Type B pancreatic cell (in vitro differentiated cells): ENCODE results near the gene CTDP1. TPM values are rescaled to one million over a fixed set of nuclear protein-coding genes. Genes with fewer than 3 reads are reported as not detected.

Experiments
- DNase-seq: peaks from one replicate; pipeline ENCODE4 v3.0.0; 2021; ENCODE audit warnings: mixed read lengths; ENCODE audit not compliant: unreplicated experiment; ENCODE audit errors: extremely low spot score
- H3K27ac Mint-ChIP-seq: 2 replicates; pipeline ENCODE4 v1.8.0; 2021; ENCODE audit warnings: mild to moderate bottlenecking, mixed read lengths
- H3K27me3 Mint-ChIP-seq: 2 replicates; pipeline ENCODE4 v1.8.0; 2021; ENCODE audit warnings: mixed read lengths
- H3K36me3 Mint-ChIP-seq: 2 replicates; pipeline ENCODE4 v1.8.0; 2021; ENCODE audit warnings: mixed read lengths
- H3K4me1 Mint-ChIP-seq: one replicate; pipeline ENCODE4 v1.8.0; 2021; ENCODE audit warnings: mixed read lengths; ENCODE audit not compliant: unreplicated experiment
- H3K4me3 Mint-ChIP-seq: 2 replicates; pipeline ENCODE4 v1.8.0; 2021; ENCODE audit warnings: mild to moderate bottlenecking, mixed read lengths
- H3K9me3 Mint-ChIP-seq: 2 replicates; pipeline ENCODE4 v1.8.0; 2021; ENCODE audit warnings: mixed read lengths
- total RNA-seq: library from RNA; stranded (reverse); gene quantifications from 2 replicates; pipeline ENCODE4 v1.2.1, GENCODE V29; 2021; ENCODE audit warnings: low replicate concordance
- TF ChIP-seq, protein P1 (sequence below): fragments of 200-600 bp; sonication (generic); conservative IDR thresholded peaks from 2 replicates; pipeline ENCODE4 v1.5.0; 2021; ENCODE audit warnings: antibody characterized with exemption, mild to moderate bottlenecking

The CTDP1 gene
- total RNA-seq, 1 donor from 2014 or later = 21.1 TPM

GRCh38 chr18:79637921-79638909, 41.4 kb upstream of the CTDP1 start:
- Mint-ChIP-seq H3K27me3 (peaks cover 9% of the 10 kb centered on the region), H3K4me3 (no peak overlapping the region), H3K36me3 (no peaks in the 10 kb centered on the region), H3K4me1 (no peaks in the 10 kb centered on the region), H3K27ac (no peak overlapping the region), H3K9me3 (peaks cover 6% of the 10 kb centered on the region)
- TF ChIP-seq, protein P1, sequence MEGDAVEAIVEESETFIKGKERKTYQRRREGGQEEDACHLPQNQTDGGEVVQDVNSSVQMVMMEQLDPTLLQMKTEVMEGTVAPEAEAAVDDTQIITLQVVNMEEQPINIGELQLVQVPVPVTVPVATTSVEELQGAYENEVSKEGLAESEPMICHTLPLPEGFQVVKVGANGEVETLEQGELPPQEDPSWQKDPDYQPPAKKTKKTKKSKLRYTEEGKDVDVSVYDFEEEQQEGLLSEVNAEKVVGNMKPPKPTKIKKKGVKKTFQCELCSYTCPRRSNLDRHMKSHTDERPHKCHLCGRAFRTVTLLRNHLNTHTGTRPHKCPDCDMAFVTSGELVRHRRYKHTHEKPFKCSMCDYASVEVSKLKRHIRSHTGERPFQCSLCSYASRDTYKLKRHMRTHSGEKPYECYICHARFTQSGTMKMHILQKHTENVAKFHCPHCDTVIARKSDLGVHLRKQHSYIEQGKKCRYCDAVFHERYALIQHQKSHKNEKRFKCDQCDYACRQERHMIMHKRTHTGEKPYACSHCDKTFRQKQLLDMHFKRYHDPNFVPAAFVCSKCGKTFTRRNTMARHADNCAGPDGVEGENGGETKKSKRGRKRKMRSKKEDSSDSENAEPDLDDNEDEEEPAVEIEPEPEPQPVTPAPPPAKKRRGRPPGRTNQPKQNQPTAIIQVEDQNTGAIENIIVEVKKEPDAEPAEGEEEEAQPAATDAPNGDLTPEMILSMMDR = no peak
- DNase-seq = no peak

DNA sequence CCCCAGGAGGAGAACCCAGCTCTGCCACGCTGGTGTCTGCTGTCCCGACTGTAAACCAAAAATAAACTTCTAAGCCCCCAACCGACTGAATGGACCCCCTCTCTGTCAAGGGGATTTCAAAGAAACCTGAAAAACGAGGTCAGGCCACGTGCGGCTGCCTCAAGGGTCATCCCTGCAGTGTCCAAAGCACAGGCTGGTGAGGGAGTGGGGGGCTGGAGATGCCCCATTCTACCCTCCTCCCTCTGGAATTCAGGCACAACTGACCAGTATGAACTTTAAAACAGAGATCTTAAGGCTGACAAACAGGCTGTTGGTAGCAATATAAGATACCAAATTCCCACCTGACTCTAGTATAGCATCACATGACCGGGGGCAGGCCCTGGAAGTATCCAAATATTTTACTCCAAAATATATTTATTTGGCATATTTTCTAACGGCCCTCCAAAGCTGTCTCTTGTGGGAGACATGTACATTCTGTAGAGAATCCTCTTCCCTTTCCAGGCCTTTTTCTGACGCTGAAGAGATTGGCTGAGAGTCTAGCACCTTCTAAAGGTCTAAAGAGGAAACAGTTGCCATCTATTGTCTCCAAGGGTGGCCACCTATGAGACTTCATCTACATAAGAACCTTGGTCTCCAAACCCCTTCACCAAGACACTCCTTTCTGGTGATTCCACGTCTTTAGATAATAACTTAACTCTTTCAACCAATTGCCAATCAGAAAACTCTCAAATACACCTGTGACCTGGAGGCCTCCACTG, 40.4 kb upstream of the CTDP1 start:
- no peak for DNase-seq

GRCh38 chr18:79640064-79640672, 39.4 kb upstream of the CTDP1 start:
- TF ChIP-seq, protein P1 = no peak
- H3K27me3 Mint-ChIP-seq = peaks cover 9% of the 10 kb centered on the region
- H3K36me3 Mint-ChIP-seq = no peaks in the 10 kb centered on the region
- H3K4me1 Mint-ChIP-seq = peaks cover 8% of the 10 kb centered on the region
- H3K4me3 Mint-ChIP-seq = no peak overlapping the region
- H3K27ac Mint-ChIP-seq = no peak overlapping the region
- peaks cover 3% of the 10 kb centered on the region for H3K9me3 Mint-ChIP-seq
- DNase-seq = no peak

More for the DNA sequence above, 40.4 kb upstream of the CTDP1 start:
- no peaks in the 10 kb centered on the region for H3K36me3 Mint-ChIP-seq
- TF ChIP-seq, protein P1 = no peak
- H3K27ac Mint-ChIP-seq = no peak overlapping the region
- peaks cover 3% of the 10 kb centered on the region for H3K9me3 Mint-ChIP-seq
- peaks cover 2% of the 10 kb centered on the region for H3K4me1 Mint-ChIP-seq
- H3K4me3 Mint-ChIP-seq = no peak overlapping the region
- peaks cover 9% of the 10 kb centered on the region for H3K27me3 Mint-ChIP-seq

DNA sequence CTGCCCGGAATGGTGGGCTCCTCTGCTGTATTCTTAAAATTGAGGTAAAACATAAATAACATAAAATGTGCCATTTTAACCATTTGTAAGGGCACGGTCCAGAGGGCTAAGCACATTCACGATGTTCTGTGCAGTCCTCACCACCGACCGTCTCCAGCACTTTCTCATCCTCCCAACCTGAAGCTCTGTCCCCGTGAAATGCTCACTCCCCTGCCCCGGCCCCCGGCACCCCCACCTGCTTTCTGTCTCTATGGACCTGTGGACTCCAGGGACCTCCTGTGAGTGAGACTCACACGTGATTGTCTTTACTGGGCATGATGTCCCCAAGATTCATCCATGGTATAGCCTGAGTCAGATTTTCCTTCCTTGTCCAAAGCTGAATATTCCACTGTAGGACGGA, 38.7 kb upstream of the CTDP1 start:
- Mint-ChIP-seq H3K9me3 (no peaks in the 10 kb centered on the region), H3K36me3 (no peaks in the 10 kb centered on the region), H3K27ac (no peak overlapping the region), H3K4me1 (peaks cover 8% of the 10 kb centered on the region), H3K27me3 (peaks cover 9% of the 10 kb centered on the region), H3K4me3 (no peak overlapping the region)
- TF ChIP-seq, protein P1 = no peak
- DNase-seq = no peak

DNA sequence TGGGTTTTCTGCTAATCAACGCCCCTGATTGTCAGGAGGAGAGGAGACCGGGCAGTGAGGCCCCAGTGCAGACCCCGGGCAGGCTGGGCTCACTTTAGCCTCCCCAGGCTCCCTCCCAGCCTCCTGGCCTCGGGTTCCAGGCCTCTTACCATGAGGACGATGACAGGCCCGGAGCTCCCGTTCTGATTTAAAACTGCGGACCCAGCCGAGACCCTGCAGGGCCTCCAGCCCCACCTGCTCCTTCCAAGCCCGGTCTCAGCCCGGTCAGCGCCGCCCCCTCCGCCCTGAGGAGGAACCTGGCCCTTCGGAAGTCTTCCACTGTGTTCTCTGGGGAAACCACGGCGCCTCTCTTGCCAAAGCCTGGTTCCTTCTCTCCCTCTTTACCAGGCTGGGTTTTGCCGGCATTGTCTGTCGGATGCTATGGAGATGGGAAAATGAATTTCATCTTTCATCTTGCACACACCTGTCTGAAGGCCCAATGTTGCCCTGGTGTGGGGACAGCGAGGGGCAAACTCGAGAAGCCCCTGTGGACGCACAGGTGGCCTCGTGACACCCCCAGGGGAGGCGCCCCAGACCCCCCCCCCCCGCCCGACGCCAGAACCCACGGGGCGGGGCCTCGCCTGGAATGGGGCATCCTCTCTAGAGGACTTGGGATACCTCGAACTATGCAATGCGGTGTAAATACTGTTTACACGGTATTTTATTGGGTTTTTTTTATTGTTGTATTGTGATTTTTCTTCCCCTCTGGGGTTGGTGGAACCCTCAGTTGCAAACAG, 37.7 kb upstream of the CTDP1 start:
- no peaks in the 10 kb centered on the region for H3K9me3 Mint-ChIP-seq
- peaks cover 8% of the 10 kb centered on the region for H3K4me1 Mint-ChIP-seq
- no peaks in the 10 kb centered on the region for H3K36me3 Mint-ChIP-seq
- no peak for DNase-seq
- TF ChIP-seq, protein P1 = no peak
- no peak overlapping the region for H3K27ac Mint-ChIP-seq
- H3K4me3 Mint-ChIP-seq = no peak overlapping the region
- H3K27me3 Mint-ChIP-seq = peaks cover 12% of the 10 kb centered on the region
